Adipose tissue (tissue), 3 donors: Measurements from ENCODE around the gene EDRF1. TPM values are rescaled to one million over a fixed set of nuclear protein-coding genes. Genes with fewer than 3 reads are reported as not detected.

Experiments
- H3K27ac ChIP-seq: one replicate; pipeline ENCODE4 v1.5.1; 2013; ENCODE audit warnings: low read depth, low read length
- WGBS, 3 donors: extraction: QIAGEN DNeasy Blood & Tissue Kit; methylation state at CpG; one replicate each; pipeline ENCODE4 v1.1.7; 2013; 5-methylcytosine and 5-hydroxymethylcytosine counted together
- polyA plus RNA-seq, 3 donors: library from polyadenylated mRNA; stranded (reverse); fragments of 200-250 nt; gene quantifications; one replicate each; pipeline ENCODE4 v1.2.3, GENCODE V29; 2013
- donor health status: healthy with polysubstance abuse.
- donor health status: Bipolar disorder and iron deficiency.
- donor health status: healthy.

The EDRF1 gene
- polyA plus RNA-seq, 3 donors = 8.5 to 14.4 (median 8.8) TPM

DNA sequence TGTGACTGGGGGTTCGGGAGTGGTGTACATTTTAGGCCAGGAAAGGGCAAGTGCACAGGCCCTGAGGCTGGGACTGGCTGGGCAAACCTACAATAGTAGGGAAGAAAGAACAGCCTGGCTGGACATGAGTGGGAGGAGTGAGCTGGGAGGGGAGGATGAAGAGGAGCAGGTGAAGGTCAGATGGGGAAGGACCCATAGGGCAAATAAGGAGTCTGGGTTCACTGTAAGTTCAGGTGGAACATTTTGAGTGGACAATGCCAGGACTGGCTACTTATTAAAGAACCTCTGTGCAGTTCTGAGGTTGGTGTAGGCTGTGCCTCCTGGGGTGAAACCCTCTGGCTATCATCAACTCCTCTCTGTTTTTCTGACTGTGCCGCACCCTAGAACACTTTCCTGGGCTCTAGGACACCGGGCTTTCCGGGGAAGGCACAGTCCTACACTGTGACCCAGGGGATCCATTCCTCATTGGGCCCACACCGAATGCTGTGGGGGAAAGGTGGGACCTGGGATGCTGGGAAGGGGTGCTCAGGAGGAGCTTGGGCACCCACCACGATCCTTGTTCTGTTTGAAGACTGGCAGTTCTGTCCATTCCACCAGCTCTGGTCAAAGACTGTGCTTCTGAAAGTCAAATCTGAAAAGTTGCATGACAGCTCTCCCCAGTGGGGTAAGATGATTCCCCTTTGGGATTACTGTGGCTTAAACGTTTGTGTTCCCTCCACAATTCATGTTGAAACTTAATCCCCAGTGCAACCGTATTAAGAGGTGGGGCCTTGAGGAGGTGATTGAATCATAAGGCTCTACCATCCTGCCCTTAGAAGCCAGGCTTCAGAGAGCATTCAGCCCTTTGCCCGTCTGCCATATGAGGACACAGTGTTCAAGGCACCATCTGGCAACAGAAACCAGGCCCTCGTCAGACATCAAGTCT lies 60.2 kb downstream of the EDRF1 start:
- 76 to 88% (median 85%) methylated on average over 10 of the region's 10 CpGs for WGBS, 3 donors
- no peak overlapping the region for H3K27ac ChIP-seq

DNA sequence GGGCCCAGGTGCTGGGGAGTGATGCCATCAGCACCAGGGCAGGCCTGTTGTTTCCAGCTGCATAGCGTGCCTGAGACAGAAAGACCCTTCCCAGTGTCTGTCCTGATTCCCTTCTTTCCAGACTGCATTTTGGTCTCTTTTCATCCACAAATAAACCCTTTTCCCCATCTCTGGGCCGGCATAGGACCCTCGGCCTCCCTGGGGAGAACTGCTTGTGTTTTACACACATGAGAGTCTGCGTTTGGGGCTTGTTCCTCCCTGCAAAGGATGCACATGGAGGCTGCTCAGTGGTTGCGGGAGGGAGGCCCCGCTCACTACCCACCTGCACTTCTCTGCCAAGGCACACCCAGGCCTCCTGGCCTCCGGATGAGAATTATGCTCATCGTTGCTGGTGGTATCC lies 61.9 kb downstream of the EDRF1 start:
- 89 to 94% (median 91%) methylated on average over 8 of the region's 8 CpGs for WGBS, 3 donors
- H3K27ac ChIP-seq = no peak overlapping the region

- WGBS, 3 donors = 80 to 92% (median 91%) methylated on average over 11 of the region's 11 CpGs
- no peak overlapping the region for H3K27ac ChIP-seq
Measured at GRCh38 chr10:125782054-125782453, 62.5 kb downstream of the EDRF1 start.

- no peak overlapping the region for H3K27ac ChIP-seq
- 79 to 88% (median 80%) methylated on average over 11 of the region's 11 CpGs for WGBS, 3 donors
Measured at GRCh38 chr10:125782616-125783015, 63.1 kb downstream of the EDRF1 start.

DNA sequence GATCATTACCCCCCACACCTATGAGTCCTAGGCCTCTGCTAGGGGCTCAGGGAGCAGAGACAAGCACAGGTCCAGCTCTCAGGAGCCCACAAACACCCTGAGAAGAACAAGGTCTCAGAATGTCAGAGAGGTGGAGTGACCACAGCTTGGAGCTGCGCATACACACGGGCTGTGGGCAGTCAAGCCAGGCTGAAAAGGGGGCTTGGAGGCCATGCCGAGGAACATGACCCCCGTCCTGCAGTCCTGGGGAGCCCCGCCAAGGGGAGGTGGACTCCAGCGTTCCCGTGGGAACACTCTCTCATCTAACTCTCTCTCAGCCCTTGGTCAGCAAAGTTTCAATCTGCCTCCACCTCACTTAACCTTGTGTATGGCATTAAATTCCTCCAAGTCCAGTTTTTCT lies 63.9 kb downstream of the EDRF1 start:
- no peak overlapping the region for H3K27ac ChIP-seq
- 91 to 92% (median 92%) methylated on average over 7 of the region's 7 CpGs for WGBS, 3 donors

DNA sequence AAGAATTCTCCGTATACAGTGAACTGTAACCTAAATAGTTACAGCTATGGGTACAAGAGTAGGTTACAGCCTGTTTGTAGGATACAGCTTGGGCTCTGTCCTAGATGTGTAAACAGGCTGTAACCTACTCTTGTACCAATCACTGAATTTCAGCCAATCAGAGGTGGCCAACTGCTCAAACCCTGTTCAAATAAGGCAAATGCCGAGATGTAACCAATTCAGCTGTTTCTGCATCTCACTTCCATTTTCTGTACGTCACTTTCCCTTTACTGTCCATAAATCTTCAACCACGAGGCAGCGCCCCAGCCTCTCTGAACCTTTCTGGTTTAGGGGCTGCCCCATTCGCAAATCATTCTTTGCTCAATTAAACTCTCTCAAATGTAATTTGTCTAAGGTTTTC lies 64.4 kb downstream of the EDRF1 start:
- no peak overlapping the region for H3K27ac ChIP-seq
- WGBS, 3 donors = 65 to 86% (median 68%) methylated on average over 6 of the region's 6 CpGs

DNA sequence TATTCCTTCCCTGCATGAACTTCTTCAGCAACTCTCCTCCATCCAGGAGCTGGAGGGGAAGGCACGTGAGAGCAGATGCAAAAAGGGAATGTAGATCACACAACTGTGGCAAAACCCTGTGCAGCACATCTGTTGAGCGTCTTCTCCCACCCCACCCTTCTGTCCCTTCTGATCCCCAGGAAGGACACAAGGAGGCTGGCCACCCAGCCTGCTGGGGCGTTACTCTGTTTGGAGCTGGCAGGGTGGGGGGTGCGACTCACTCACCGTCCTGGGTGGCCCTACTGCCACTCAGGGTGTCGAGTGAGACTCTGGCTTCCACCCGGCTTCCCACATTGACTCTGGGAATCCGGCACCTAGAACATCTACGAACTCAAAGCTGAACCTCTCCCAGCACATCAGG lies 66.3 kb downstream of the EDRF1 start:
- no peak overlapping the region for H3K27ac ChIP-seq
- 68 to 74% (median 73%) methylated on average over 9 of the region's 9 CpGs for WGBS, 3 donors

DNA sequence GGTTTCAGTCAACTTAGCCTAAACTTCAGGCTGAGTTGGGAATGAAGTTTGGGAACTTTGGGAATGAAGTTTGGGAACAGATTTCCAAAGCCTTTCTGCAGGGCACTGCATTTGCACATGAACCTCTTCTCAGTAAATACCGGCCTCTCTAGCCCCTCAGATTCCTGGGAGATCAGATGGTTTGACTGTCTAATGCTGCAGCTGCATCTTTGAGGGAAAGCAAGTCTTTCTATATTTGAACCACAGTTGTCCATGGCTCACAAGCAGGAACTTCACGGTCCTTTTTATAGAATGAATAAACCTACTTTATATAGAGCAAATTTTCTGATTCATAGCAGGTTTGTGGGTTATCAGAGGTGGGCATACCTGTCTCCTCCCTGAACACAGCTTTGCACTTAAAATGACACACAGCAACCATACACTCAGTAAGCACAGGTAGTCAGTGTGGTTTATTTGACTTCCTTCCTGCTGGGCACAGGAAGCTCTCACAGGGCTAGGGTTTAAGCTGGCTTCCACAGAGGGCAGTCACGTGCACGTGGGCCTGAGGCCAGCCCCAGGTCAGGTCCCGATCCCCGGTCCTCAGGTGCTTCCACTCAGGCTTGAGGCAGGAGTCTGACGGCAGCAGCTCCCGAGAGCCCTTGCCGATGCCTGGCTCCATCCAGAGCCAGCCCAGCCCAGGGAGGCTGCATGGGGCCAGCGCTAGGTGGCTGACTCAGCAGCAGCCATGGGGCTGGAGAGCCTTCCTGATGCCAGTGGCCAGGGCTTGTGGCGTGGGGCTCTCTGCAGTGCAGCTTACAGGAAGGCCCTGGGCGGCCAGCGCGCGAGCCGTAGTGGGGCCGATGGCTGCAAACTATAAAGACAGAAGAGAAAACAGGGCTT lies 68.9 kb downstream of the EDRF1 start:
- 78 to 87% (median 80%) methylated on average over 17 of the region's 17 CpGs for WGBS, 3 donors
- H3K27ac ChIP-seq = no peak overlapping the region

DNA sequence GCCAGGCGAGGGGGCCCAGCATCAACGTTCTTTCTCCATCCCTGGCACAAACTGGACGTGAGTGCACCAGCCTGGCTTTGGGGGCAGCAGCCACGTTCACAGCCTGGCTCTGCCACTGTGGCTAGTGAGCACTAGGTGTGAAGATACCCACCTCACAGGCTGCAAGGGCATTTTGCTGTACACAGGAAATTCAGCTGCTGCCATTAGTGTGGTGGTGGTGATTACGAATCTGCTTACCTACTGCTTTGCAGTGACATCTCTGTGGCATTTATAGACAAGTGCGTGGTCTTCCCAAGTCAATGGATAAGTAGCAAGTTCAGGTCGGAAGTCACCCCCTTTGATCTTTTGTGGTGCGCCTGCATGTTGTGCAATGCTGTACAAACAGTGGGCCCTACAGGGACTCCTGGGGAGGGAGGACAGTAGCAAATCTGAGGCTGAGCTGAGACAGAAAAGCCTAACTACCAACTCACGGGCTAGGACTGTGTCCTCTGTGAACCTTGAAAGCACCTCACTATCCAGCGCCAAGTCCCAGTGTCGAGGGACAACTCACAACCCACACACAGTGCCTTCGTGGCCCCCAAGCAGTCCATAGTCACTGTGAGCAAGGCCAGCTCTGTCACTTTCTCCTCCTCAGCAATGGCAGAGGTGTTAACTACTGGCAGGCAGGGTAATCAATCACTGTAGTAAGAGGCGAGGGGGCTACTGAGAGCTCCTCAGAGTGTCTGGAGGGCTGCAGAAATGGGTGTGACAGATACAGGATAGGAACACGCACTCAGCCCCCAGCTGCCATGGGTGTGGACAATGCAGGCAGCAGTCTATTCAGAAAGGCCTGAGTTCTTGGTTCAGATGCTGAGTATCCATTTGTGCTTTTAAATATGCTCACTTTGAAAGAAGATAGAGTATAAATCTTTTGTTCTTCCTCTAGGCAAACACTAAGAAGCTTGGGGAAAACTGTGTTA lies 73.1 kb downstream of the EDRF1 start:
- WGBS, 3 donors = 87 to 91% (median 87%) methylated on average over 14 of the region's 14 CpGs
- no peak overlapping the region for H3K27ac ChIP-seq

DNA sequence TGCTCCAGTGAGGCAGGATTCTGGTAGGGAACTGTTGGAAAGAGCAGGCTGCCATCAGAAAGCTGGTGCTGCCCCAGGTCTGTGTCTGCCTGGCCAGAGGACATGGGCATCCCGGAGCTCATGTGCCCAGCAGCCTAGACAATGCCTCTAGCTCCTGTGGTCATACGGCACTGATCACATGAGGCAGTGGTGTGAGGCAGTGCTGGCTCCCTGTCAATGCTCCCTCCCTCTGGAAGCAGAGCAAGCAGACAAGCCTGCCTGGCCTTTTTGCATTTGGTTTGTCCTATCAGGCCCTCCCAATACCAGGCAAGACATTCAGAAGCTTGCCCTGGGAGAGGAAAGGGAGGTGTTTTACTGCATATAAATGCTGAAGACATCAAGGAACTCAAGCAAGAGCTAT lies 75.6 kb downstream of the EDRF1 start:
- WGBS, 3 donors = 85 to 94% (median 88%) methylated on average over 2 of the region's 2 CpGs
- no peak overlapping the region for H3K27ac ChIP-seq

DNA sequence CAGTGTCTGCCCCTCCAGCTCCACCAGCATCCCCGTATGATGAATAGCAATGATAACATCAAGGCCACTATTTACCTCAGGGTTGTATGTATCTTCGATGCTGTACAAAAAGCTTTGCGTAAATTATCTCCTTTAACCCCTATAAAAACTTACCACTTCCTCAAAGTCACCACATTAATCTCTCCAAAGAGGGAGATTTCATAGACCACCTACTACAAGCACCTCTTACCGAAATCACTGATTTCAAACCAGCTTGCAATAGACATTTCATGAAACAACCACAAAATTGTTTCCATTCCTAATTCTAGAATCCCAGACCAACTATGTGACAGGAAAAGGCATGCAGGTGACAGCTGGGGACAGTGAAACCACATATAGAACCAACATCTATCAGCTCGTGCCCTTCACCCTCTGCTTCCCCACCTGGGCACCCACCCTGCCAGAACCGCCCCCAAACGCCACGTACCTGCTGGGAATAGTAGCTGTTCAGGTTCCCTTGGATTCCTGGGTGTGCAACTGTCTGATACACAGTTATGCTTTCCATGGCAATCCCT lies 76.2 kb downstream of the EDRF1 start:
- WGBS, 3 donors = 80 to 84% (median 82%) methylated on average over 8 of the region's 8 CpGs
- H3K27ac ChIP-seq = no peak overlapping the region

- WGBS, 3 donors = 41 to 98% (median 93%) methylated on average over 8 of the region's 8 CpGs
- no peak overlapping the region for H3K27ac ChIP-seq
Measured at GRCh38 chr10:125797424-125797823, 77.9 kb downstream of the EDRF1 start.

GRCh38 chr10:125797994-125798662 lies 78.6 kb downstream of the EDRF1 start:
- 28 to 71% (median 51%) methylated on average over 5 of the region's 5 CpGs for WGBS, 3 donors
- H3K27ac ChIP-seq = no peak overlapping the region

DNA sequence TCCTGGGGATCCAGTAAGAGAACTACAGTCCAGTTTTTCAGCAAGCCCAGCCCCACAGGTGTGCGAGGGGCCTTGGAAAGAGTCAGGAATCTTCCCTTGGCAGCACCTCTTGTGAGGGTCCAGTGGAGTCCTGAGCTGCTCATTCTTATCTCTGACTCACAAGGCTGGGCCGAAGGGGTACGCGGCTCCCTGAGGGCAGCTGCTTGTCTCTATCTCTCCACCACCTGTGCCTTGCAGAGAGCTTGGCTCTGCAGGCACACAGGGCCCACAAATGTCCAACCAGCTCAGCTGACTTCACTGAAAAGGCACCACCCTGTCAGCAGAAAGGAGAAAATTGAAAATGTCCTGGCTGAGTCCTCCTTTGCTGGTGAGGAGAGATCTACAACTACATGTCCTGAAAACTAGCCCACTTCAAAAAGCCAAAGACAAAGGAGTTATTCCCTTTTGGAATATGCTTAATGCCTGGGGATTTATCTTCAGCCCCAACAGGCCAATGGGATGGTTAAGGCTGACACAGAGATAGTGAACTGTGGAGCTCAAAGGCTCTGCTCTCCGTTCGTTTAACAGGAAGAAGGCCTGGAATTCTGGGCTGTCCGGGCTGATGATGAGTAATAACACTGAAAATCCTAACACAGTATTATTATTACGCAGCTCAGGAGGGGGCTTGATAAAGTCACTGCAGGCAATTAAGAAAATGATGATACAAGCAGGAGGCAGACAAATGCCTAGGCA lies 80.1 kb downstream of the EDRF1 start:
- WGBS, 3 donors = 83 to 93% (median 89%) methylated on average over 8 of the region's 8 CpGs
- no peak overlapping the region for H3K27ac ChIP-seq

GRCh38 chr10:125801574-125801973 lies 82.1 kb downstream of the EDRF1 start:
- H3K27ac ChIP-seq = no peak overlapping the region
- 75 to 95% (median 89%) methylated on average over 1 of the region's 1 CpG for WGBS, 3 donors

DNA sequence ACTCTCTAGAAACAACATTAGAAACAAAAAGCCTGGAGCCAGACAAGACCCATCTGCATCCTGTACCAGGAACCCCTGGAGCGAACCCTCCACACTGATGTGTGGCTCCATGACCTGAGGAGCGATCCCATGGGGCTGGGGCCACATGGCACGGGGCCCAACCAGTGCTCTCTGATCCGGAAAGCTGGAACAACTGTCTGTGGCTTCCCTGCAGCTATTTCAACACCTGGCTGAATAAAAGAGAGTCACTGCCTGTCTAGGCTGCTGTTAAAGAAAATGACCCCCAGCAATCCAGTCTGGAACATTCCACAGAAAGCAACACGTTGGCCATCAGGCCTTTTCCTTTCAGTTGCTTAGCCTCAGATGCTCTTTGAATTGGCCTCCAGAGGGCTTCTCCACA lies 82.6 kb downstream of the EDRF1 start:
- no peak overlapping the region for H3K27ac ChIP-seq
- WGBS, 3 donors = 78 to 84% (median 79%) methylated on average over 5 of the region's 5 CpGs

DNA sequence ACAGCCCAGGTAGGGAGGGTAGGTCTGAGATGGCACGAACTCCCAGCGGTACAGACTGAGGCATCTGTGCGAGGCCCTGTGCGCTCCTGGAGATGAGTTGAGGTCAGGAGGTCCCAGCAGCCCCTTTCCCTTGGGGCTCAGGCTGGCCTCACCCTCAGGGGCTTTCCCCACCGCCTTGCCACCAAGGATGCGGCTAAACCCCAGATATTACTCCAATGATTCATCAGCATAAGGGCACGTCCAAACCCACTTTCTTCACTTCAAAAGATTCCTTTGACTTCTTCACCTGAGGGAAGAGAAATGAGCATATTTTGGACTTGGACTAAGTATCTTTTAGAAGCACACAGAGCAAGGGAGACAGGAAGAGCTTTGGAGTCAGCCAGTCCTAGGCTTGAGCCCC lies 83.2 kb downstream of the EDRF1 start:
- 97 to 99% (median 98%) methylated on average over 7 of the region's 7 CpGs for WGBS, 3 donors
- H3K27ac ChIP-seq = no peak overlapping the region
